Measurements from ENCODE around the gene SPATA6L.
A peak's percentile ranks its signal among the peaks of the same experiment; 100 is the strongest.
"Not testable (repeated sequence)": the region's sequence is repeated elsewhere in the genome, so short reads cannot be mapped to it uniquely, and the experiment has no call there.

SPATA6L gene

DNA sequence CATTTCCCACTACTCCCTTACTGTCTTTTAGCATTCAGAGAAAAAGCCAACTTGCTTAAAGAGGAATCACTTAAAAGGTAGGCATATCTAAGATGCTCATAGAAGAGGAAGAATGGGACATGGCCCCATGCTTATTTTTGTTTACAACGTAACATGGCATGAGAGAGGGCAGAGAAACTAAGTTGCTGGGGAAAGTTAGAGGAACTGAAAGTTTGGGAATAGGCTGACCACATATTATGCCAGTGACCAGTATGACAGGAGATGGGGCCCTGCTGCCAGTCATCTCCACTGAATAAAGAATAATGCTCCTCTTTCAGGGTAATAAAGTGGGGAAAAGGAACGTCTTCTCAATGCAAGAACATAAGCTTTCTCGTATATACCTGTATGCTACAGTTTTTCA is 2.3 kb downstream of the SPATA6L start:
- no peak overlapping the region for H3K9ac ChIP-seq
- no peaks in the 10 kb centered on the region for H3K36me3 ChIP-seq
- no peak overlapping the region for H3K27ac ChIP-seq
- H3K4me3 ChIP-seq, result no peak overlapping the region
- no peaks in the 10 kb centered on the region for H4K20me1 ChIP-seq
- H3K4me1 ChIP-seq, result peaks cover 40% of the 10 kb centered on the region
- peak overlapping the region; percentile 93 for H3K4me2 ChIP-seq
- TF ChIP-seq Cebpa-rat (IDR thresholded peaks at IDR 0.05), result no peak
- H3K27me3 ChIP-seq, result no peaks in the 10 kb centered on the region
- no peaks in the 10 kb centered on the region for H3K9me3 ChIP-seq

GRCh38 chr9:4662989-4663792 is 3.1 kb downstream of the SPATA6L start:
- TF ChIP-seq Cebpa-rat (IDR thresholded peaks at IDR 0.05), result no peak
- H3K9me3 ChIP-seq, result no peaks in the 10 kb centered on the region
- H3K9ac ChIP-seq, result peak overlapping the region; percentile 77
- H3K4me3 ChIP-seq, result peak overlapping the region; percentile 78
- H3K4me1 ChIP-seq, result peaks cover 40% of the 10 kb centered on the region
- no peaks in the 10 kb centered on the region for H3K36me3 ChIP-seq
- no peaks in the 10 kb centered on the region for H3K27me3 ChIP-seq
- no peak overlapping the region for H3K27ac ChIP-seq
- peak overlapping the region; percentile 93 for H3K4me2 ChIP-seq
- H4K20me1 ChIP-seq, result no peaks in the 10 kb centered on the region

DNA sequence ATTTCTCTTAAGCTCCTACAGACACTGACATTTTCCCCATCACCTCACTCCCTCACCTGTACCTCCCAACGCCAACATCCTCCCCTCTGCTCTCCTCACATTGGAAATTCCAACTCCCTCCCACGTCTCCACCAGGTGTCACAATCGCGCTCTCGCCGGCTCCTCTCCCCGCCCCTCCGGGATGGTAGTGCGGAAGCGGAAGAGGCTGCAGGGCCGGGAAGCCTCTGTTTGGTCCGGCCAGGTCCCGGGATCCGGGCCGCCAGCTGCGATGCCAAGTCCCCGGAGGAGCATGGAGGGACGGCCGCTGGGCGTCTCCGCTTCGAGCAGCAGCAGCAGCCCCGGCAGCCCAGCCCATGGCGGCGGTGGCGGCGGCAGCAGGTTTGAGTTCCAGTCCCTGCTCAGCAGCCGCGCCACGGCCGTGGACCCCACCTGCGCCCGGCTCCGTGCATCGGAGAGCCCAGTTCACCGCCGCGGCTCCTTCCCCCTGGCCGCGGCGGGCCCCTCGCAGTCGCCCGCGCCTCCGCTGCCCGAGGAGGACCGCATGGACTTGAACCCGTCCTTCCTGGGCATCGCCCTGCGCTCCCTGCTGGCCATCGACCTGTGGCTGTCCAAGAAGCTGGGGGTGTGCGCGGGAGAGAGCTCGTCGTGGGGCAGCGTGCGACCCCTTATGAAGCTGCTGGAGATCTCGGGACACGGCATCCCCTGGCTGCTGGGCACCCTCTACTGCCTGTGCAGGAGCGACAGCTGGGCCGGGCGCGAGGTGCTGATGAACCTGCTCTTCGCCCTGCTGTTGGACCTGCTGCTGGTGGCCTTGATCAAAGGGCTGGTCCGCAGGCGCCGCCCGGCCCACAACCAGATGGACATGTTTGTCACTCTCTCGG is 3.9 kb downstream of the SPATA6L start, which contains the start of gene PLPP6:
Gene PLPP6, plus strand, starts transcription at position 187 of the 881 bp plus-strand sequence. Its CDS starts 82 bp downstream, at position 269.
- Histone ChIP-seq H3K4me2 (peak within 1 kb of the TSS; percentile 93), H3K27me3 (no peaks in the 10 kb centered on the region), H4K20me1 (no peaks in the 10 kb centered on the region), H3K9me3 (no peaks in the 10 kb centered on the region), H3K27ac (peak within 1 kb of the TSS; percentile 79), H3K4me3 (peak within 1 kb of the TSS; percentile 78), H3K9ac (peak within 1 kb of the TSS; percentile 77), H3K36me3 (no peaks in the 10 kb centered on the region), H3K4me1 (peaks cover 40% of the 10 kb centered on the region)
- 0 out of 2 replicates have a peak, but pooled peaks have one; percentile 10 for TF ChIP-seq Cebpa-rat (IDR thresholded peaks at IDR 0.05)

- H3K4me2 ChIP-seq, result peak overlapping the region; percentile 93
- H4K20me1 ChIP-seq, result no peaks in the 10 kb centered on the region
- peak overlapping the region; percentile 77; the same call in 1 of the 2 replicates for H3K9ac ChIP-seq
- no peaks in the 10 kb centered on the region for H3K36me3 ChIP-seq
- H3K27me3 ChIP-seq, result no peaks in the 10 kb centered on the region
- H3K4me1 ChIP-seq, result peaks cover 40% of the 10 kb centered on the region
- H3K9me3 ChIP-seq, result no peaks in the 10 kb centered on the region
- H3K4me3 ChIP-seq, result peak overlapping the region; percentile 78
- no peak for TF ChIP-seq Cebpa-rat (IDR thresholded peaks at IDR 0.05)
- no peak overlapping the region for H3K27ac ChIP-seq
These were observed 4.7 kb downstream of the SPATA6L start for GRCh38 chr9:4661611-4662010.

- Histone ChIP-seq H3K9me3 (no peaks in the 10 kb centered on the region), H3K4me1 (peaks cover 40% of the 10 kb centered on the region), H3K4me3 (peak overlapping the region; percentile 78; the same call in 1 of the 2 replicates), H3K27me3 (no peaks in the 10 kb centered on the region), H3K9ac (no peak overlapping the region; the same call in 1 of the 2 replicates), H4K20me1 (no peaks in the 10 kb centered on the region), H3K4me2 (peak overlapping the region; percentile 93), H3K27ac (no peak overlapping the region), H3K36me3 (no peaks in the 10 kb centered on the region)
- TF ChIP-seq Cebpa-rat (IDR thresholded peaks at IDR 0.05), result no peak
These were observed 5.1 kb downstream of the SPATA6L start for GRCh38 chr9:4661165-4661564.

DNA sequence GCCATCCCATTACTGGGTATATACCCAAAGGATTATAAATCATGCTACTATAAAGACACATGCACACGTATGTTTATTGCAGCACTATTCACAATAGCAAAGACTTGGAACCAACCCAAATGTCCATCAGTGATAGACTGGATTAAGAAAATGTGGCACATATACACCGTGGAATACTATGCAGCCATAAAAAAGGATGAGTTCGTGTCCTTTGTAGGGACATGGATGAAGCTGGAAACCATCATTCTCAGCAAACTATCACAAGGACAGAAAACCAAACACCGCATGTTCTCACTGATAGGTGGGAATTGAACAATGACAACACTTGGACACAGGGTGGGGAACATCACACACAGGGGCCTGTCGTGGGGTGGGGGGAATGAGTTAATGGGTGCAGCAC is 5.6 kb downstream of the SPATA6L start:
- not testable (repeated sequence) for H3K4me2 ChIP-seq, H3K36me3 ChIP-seq, H3K27me3 ChIP-seq, H4K20me1 ChIP-seq, H3K9me3 ChIP-seq, H3K4me3 ChIP-seq, H3K9ac ChIP-seq, H3K27ac ChIP-seq
- H3K4me1 ChIP-seq, result peaks cover 40% of the 10 kb centered on the region

DNA sequence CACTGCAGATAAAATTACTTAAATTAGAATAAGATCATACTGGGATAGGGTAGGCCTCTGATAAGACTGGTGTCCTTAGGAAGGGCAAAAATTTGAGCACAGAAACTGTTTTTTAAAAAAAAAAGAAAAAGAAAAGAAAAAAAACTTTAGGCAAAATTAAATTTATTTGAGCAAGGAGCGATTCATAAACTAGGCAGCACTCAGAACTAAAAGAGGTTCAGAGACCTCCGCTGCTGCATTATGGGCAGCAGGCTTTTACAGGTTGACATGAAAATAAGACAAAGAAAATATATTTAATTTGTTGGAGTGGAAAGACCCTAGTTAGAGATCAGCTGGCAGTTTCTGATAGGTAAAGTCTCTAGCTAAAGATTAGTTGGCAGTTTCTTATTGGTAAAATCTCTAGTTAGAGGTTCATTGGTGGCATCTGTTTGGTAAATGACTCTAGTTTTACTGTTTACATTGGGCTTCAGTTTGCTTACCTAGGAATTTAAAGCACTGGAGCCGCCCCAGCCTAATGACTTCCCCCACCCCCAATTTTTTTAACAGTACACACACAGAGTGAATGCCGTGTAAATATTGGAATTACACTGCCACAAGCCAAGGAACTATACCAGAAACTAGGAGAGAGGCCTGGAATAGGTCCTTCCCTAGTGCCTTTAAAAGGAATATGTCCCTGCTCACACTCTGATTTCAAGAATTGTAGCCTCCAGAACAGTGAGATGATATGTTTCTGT is 8.7 kb downstream of the SPATA6L start:
- no peak overlapping the region for H3K9ac ChIP-seq
- H3K4me2 ChIP-seq, result no peak overlapping the region
- H3K9me3 ChIP-seq, result no peaks in the 10 kb centered on the region
- H3K4me1 ChIP-seq, result peaks cover 11% of the 10 kb centered on the region
- H3K27ac ChIP-seq, result no peak overlapping the region
- no peak overlapping the region for H3K4me3 ChIP-seq
- TF ChIP-seq Cebpa-rat (IDR thresholded peaks at IDR 0.05), result no peak
- H3K36me3 ChIP-seq, result no peaks in the 10 kb centered on the region
- H3K27me3 ChIP-seq, result no peaks in the 10 kb centered on the region
- H4K20me1 ChIP-seq, result no peaks in the 10 kb centered on the region

- Histone ChIP-seq H3K9me3 (no peaks in the 10 kb centered on the region), H3K27me3 (no peaks in the 10 kb centered on the region), H3K27ac (no peak overlapping the region), H4K20me1 (no peaks in the 10 kb centered on the region), H3K9ac (no peak overlapping the region), H3K36me3 (no peaks in the 10 kb centered on the region), H3K4me1 (peaks cover 6% of the 10 kb centered on the region), H3K4me2 (no peak overlapping the region), H3K4me3 (no peak overlapping the region)
- no peak for TF ChIP-seq Cebpa-rat (IDR thresholded peaks at IDR 0.05)
These were observed 9.7 kb downstream of the SPATA6L start for GRCh38 chr9:4656621-4657020.

GRCh38 chr9:4656196-4656595 is 10.1 kb downstream of the SPATA6L start:
- not testable (repeated sequence) for H3K27ac ChIP-seq, H3K36me3 ChIP-seq, H3K4me1 ChIP-seq, H3K4me3 ChIP-seq, H3K9me3 ChIP-seq, H3K27me3 ChIP-seq, H3K4me2 ChIP-seq, H4K20me1 ChIP-seq, H3K9ac ChIP-seq
